HEK293T (cell line): ENCODE measurements around the gene BOD1L2.

Experiments used
- BHLHE40 ChIP-seq: fragments of 450-650 bp; IDR thresholded peaks from 2 replicates; pipeline ENCODE4 v1.6.1; 2016; ENCODE audit warnings: mild to moderate bottlenecking, moderate library complexity, borderline replicate concordance
- FOXK2 ChIP-seq: fragments of 450-650 bp; IDR thresholded peaks from 2 replicates; pipeline ENCODE4 v1.6.1; 2016; ENCODE audit warnings: mild to moderate bottlenecking
- L3MBTL2 ChIP-seq: fragments of 450-650 bp; conservative IDR thresholded peaks from 2 replicates; pipeline ENCODE4 v1.6.1; 2016; ENCODE audit warnings: mild to moderate bottlenecking
- NFRKB ChIP-seq: fragments of 450-650 bp; IDR thresholded peaks from 2 replicates; pipeline ENCODE4 v1.6.1; 2016; ENCODE audit warnings: mild to moderate bottlenecking, moderate library complexity
- PKNOX1 ChIP-seq: fragments of 450-650 bp; IDR thresholded peaks from 2 replicates; pipeline ENCODE4 v1.6.1; 2016
- SP1 ChIP-seq: fragments of 450-650 bp; IDR thresholded peaks from 2 replicates; pipeline ENCODE4 v1.6.1; 2017
- TARDBP ChIP-seq: fragments of 450-650 bp; IDR thresholded peaks from 2 replicates; pipeline ENCODE4 v1.6.1; 2016
- ZNF384 ChIP-seq: fragments of 450-650 bp; IDR thresholded peaks from 2 replicates; pipeline ENCODE4 v1.6.1; 2016

- TF ChIP-seq SP1, result no peak
- no peak for TF ChIP-seq ZNF384
- no peak for TF ChIP-seq FOXK2
- TF ChIP-seq L3MBTL2, result no peak
- TF ChIP-seq PKNOX1, result no peak
- TF ChIP-seq NFRKB, result no peak
- TF ChIP-seq TARDBP, result no peak
- TF ChIP-seq BHLHE40, result no peak
Observed at GRCh38 chr18:57107140-57107832, 39.6 kb upstream of the BOD1L2 start.
